ENCODE results near the gene EXD3.
"Not testable (repeated sequence)": the region's sequence is repeated elsewhere in the genome, so short reads cannot be mapped to it uniquely, and the experiment has no call there.

Gene EXD3

GRCh38 chr9:137389428-137389746 is 33.6 kb downstream of the EXD3 start:
- no peak for TF ChIP-seq CTCF (conservative IDR thresholded peaks at IDR 0.05; ENCODE audit: low read depth, low read length)
- H3K4me3 ChIP-seq (ENCODE audit: low read length): no peak overlapping the region
- DNase-seq (ENCODE audit: low read depth): no peak

- no peak overlapping the region for H3K4me3 ChIP-seq (ENCODE audit: low read length)
- no peak for TF ChIP-seq CTCF (conservative IDR thresholded peaks at IDR 0.05; ENCODE audit: low read depth, low read length)
- no peak for DNase-seq (ENCODE audit: low read depth)
These were observed 34.2 kb downstream of the EXD3 start for GRCh38 chr9:137388589-137389427.

- no peak for DNase-seq (ENCODE audit: low read depth)
- H3K4me3 ChIP-seq (ENCODE audit: low read length): no peak overlapping the region
- no peak for TF ChIP-seq CTCF (conservative IDR thresholded peaks at IDR 0.05; ENCODE audit: low read depth, low read length)
These were observed 34.9 kb downstream of the EXD3 start for GRCh38 chr9:137387891-137388560.

- TF ChIP-seq CTCF (conservative IDR thresholded peaks at IDR 0.05; ENCODE audit: low read depth, low read length): no peak
- no peak for DNase-seq (ENCODE audit: low read depth)
- no peak overlapping the region for H3K4me3 ChIP-seq (ENCODE audit: low read length)
These were observed 35.7 kb downstream of the EXD3 start for GRCh38 chr9:137387114-137387890.

- not testable (repeated sequence) for H3K4me3 ChIP-seq (ENCODE audit: low read length); DNase-seq (ENCODE audit: low read depth)
These were observed 36.4 kb downstream of the EXD3 start for GRCh38 chr9:137386507-137387113.

- DNase-seq (ENCODE audit: low read depth): no peak
- no peak for TF ChIP-seq CTCF (conservative IDR thresholded peaks at IDR 0.05; ENCODE audit: low read depth, low read length)
- H3K4me3 ChIP-seq (ENCODE audit: low read length): no peak overlapping the region
These were observed 37.8 kb downstream of the EXD3 start for GRCh38 chr9:137385061-137385655.
